NB4 (cell line): ENCODE measurements around the gene PJA1.

ENCODE experiments used
- POLR2A ChIP-seq: IDR thresholded peaks from 2 replicates; pipeline ENCODE4 v1.6.1; 2011; ENCODE audit warnings: mild to moderate bottlenecking; ENCODE audit not compliant: insufficient read length; ENCODE audit errors: extremely low read depth
- TF ChIP-seq, protein P1 (sequence below): IDR thresholded peaks from one replicate; pipeline ENCODE4 v1.5.1; 2012; ENCODE audit warnings: low read depth, low read length
- TF ChIP-seq, protein P2 (sequence below): IDR thresholded peaks from 2 replicates; pipeline ENCODE4 v1.6.1; 2011; ENCODE audit warnings: low read depth, low read length

DNA sequence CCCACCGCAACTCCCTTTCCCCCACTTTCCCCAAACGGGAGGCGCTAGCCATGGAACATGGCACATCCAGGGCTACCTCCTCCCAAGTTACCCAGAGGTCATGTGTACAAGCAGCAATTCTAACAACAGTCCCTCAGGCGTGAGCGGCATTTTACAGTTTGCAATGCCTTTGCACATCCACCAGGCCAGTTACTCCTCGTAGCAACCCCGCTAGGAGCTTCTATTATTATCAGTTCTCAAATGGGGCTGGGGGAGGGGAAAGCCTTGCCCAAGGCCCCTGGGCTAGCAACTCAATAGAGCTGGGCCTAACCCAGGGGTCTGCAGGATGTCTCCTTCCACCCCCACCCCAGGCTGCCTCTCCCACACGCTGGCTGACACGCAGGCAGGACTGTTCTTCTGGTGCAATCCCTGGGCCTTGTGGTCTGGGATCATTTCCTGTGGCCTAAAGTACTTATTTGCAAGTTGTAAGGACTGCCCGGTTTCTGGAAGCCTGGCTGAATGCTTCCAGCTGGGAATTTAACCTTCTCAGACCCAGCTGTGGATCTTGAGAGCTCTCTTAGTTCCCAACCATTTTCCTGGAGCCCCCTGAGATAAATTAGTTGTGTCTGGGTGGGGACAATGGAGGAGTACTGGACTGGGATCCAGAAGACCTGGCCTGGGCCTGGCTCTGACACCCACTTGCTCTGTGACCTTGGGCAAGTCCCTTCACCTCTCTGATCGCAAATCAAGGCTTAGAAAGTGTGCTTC, 27.7 kb downstream of the PJA1 start:
- TF ChIP-seq, protein P1, sequence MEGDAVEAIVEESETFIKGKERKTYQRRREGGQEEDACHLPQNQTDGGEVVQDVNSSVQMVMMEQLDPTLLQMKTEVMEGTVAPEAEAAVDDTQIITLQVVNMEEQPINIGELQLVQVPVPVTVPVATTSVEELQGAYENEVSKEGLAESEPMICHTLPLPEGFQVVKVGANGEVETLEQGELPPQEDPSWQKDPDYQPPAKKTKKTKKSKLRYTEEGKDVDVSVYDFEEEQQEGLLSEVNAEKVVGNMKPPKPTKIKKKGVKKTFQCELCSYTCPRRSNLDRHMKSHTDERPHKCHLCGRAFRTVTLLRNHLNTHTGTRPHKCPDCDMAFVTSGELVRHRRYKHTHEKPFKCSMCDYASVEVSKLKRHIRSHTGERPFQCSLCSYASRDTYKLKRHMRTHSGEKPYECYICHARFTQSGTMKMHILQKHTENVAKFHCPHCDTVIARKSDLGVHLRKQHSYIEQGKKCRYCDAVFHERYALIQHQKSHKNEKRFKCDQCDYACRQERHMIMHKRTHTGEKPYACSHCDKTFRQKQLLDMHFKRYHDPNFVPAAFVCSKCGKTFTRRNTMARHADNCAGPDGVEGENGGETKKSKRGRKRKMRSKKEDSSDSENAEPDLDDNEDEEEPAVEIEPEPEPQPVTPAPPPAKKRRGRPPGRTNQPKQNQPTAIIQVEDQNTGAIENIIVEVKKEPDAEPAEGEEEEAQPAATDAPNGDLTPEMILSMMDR: no peak
- TF ChIP-seq POLR2A: no peak
- TF ChIP-seq, protein P2, sequence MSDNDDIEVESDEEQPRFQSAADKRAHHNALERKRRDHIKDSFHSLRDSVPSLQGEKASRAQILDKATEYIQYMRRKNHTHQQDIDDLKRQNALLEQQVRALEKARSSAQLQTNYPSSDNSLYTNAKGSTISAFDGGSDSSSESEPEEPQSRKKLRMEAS: no peak
